Kidney (tissue), 14 donors: Measurements from ENCODE around the gene STRIT1. TPM values are rescaled to one million over a fixed set of nuclear protein-coding genes. Genes with fewer than 3 reads are reported as not detected.

Source experiments
- DNase-seq, 5 donors: peaks; one replicate each; pipeline ENCODE4 v3.0.0-alpha.2; 2013 to 2020
- FAIRE-seq: peaks from 2 replicates; lab custom pipeline; 2012; peaks lifted over from hg19 to GRCh38; lab: Jason Lieb, UNC
- H3K27ac ChIP-seq, 2 donors: one replicate each; pipeline ENCODE4 v1.7.0; 2013; ENCODE audit warnings: low read depth in 2 of 2, low read length in 2 of 2, inconsistent platforms in 1 of 2
- H3K27me3 ChIP-seq: one replicate; pipeline ENCODE4 v1.7.1; 2013; ENCODE audit warnings: low read length, inconsistent platforms; ENCODE audit not compliant: control insufficient read depth, insufficient read depth
- H3K36me3 ChIP-seq, 3 donors: one replicate each; pipeline versions ENCODE4 v1.7.0 to v1.7.1; 2013; ENCODE audit warnings: low read length in 3 of 3, control low read depth in 1 of 3, inconsistent platforms in 1 of 3; ENCODE audit not compliant: insufficient read depth in 3 of 3, control insufficient read depth in 2 of 3
- H3K4me1 ChIP-seq, 3 donors: one replicate each; pipeline versions ENCODE4 v1.7.0 to v1.7.1; 2013; ENCODE audit warnings: low read length in 3 of 3, inconsistent platforms in 1 of 3, low read depth in 1 of 3; ENCODE audit not compliant: control insufficient read depth in 2 of 3, insufficient read depth in 2 of 3
- H3K4me3 ChIP-seq, 3 donors: one replicate each; pipeline versions ENCODE4 v1.7.0 to v1.8.1; 2013; ENCODE audit warnings: low read length in 3 of 3, control low read depth in 1 of 3, inconsistent platforms in 1 of 3
- H3K9ac ChIP-seq, 3 donors: one replicate each; pipeline versions ENCODE4 v1.7.0 to v1.7.1; 2013; ENCODE audit warnings: low read length in 3 of 3, control low read depth in 1 of 3, inconsistent platforms in 1 of 3
- H3K9me3 ChIP-seq, 3 donors: one replicate each; pipeline versions ENCODE4 v1.7.0 to v1.7.1; 2013; ENCODE audit warnings: low read length in 3 of 3, control low read depth in 1 of 3, inconsistent platforms in 1 of 3; ENCODE audit not compliant: control insufficient read depth in 2 of 3, insufficient read depth in 1 of 3
- intact Hi-C: fragments of 100-400 bp; cut with DNase I; formaldehyde crosslinking; loops from one replicate; pipeline ENCODE4 v1.11.1; 2022
- polyA plus RNA-seq: library from polyadenylated mRNA; stranded (reverse); fragments of 350-450 nt; fragmentation: Illumina TruSeq; extraction: RNeasy Lipid Tissue Mini Kit (QIAGEN cat#74804); gene quantifications from one replicate; pipeline ENCODE4 v1.2.3, GENCODE V29; 2014; ENCODE audit warnings: low read depth, low replicate concordance; ENCODE audit not compliant: insufficient read depth
- total RNA-seq: library from RNA; stranded (reverse); fragmentation: NEBNext Ultra II Directional; extraction: Animal tissue kit (Norgen Biotek cat#: 25700); gene quantifications from one replicate; pipeline ENCODE4 v1.2.1, GENCODE V29; 2021
- TF ChIP-seq, protein P1 (sequence below): IDR thresholded peaks from 3 replicates; pipeline ENCODE4 v1.5.1; 2012; ENCODE audit warnings: mild to moderate bottlenecking, moderate library complexity, borderline replicate concordance; ENCODE audit not compliant: insufficient read depth; ENCODE audit errors: extremely low read depth
- donor health status: control.
- donor health status: control.
- donor health status: control.
- donor health status: control.
- donor health status: control.
- donor health status: DM: yes; HTN: yes; CAD: no.
- donor health status: Normal renal cell carcinoma (clear cell type).

The STRIT1 gene
- total and polyA plus RNA-seq, 2 donors from 2014 or later: 1.8 TPM; not detected in 1

DNA sequence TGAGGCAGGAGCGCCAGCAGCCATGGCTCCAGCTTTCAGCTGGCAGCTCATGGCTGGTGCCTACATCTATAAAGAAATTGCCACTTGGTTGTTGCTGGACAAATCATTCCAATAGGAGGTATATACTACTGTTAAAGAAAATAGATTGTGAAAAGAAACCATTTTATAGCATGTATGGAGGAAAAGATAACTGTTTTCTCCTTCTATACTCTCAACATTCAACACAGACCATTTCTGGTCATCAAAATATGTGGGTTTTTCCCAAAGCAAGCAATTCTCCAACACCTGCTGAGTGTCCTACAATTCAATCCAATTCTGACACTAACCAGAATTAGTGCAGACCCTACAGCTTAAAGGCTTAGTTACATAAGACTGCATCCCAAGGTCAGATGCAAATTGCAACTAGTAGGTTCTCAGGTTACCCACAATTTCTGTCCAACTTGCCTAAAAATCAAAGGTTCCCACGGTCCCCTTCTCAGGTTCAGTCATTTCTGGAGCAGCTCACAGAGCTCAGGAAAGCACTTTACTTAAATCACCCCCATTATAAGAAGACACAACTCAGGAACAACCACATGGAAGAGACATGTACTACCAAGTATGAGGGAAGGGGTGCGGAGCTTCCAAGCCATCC, 42.4 kb upstream of the STRIT1 start:
- H3K9ac ChIP-seq: no peak overlapping the region
- H3K36me3 ChIP-seq: no peaks in the 10 kb centered on the region
- H3K27ac ChIP-seq: no peak overlapping the region
- FAIRE-seq (no peak), DNase-seq (no peak)
- no peaks in the 10 kb centered on the region for H3K27me3 ChIP-seq
- no peaks in the 10 kb centered on the region for H3K4me1 ChIP-seq
- H3K4me3 ChIP-seq: no peak overlapping the region
- H3K9me3 ChIP-seq: no peaks in the 10 kb centered on the region
- TF ChIP-seq, protein P1, sequence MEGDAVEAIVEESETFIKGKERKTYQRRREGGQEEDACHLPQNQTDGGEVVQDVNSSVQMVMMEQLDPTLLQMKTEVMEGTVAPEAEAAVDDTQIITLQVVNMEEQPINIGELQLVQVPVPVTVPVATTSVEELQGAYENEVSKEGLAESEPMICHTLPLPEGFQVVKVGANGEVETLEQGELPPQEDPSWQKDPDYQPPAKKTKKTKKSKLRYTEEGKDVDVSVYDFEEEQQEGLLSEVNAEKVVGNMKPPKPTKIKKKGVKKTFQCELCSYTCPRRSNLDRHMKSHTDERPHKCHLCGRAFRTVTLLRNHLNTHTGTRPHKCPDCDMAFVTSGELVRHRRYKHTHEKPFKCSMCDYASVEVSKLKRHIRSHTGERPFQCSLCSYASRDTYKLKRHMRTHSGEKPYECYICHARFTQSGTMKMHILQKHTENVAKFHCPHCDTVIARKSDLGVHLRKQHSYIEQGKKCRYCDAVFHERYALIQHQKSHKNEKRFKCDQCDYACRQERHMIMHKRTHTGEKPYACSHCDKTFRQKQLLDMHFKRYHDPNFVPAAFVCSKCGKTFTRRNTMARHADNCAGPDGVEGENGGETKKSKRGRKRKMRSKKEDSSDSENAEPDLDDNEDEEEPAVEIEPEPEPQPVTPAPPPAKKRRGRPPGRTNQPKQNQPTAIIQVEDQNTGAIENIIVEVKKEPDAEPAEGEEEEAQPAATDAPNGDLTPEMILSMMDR: no peak
- intact Hi-C loops: no loop called here

DNA sequence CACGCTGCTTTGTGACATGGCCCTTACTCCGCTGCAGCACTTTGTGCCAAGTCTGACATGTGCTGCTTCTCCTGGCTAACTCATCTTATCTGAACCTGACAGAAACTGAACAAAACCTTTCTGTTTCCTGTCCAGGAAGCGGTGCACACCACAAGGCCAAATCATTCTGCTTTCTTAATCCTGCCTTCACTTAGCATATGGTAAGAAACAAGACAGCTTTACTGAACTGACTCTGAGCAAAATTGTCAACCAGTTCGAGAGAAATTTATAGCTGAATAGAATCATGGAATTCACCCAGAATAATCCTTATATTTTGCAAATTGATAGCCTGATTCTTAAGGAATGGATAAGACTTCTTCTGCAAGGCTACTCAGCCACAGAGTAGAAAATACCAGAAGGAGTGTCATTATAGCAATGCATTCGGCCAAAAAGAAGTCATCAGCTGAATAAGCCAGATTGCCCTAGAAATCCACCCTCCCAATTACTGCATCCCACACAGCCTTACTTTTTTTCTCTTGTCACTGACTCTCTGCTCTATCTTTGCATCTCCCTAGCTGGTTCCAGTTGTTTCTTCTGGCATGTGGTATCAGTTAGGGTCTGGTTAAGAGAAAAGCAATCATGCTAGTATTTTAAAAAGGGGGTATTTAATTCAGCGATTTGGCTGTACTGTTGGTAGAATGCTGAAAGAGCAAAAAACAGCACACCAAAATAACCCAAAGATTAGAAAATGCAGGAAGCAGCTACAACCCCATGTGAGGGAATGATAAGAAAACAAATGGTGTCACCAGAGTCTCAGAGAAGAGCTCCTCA, 41.6 kb upstream of the STRIT1 start:
- no peaks in the 10 kb centered on the region for H3K4me1 ChIP-seq
- H3K27me3 ChIP-seq: no peaks in the 10 kb centered on the region
- no peaks in the 10 kb centered on the region for H3K9me3 ChIP-seq
- no peak overlapping the region for H3K27ac ChIP-seq
- no peak overlapping the region for H3K4me3 ChIP-seq
- TF ChIP-seq, protein P1: no peak
- DNase-seq (no peak), FAIRE-seq (no peak)
- no peaks in the 10 kb centered on the region for H3K36me3 ChIP-seq
- intact Hi-C loops: no loop called here
- H3K9ac ChIP-seq: no peak overlapping the region

DNA sequence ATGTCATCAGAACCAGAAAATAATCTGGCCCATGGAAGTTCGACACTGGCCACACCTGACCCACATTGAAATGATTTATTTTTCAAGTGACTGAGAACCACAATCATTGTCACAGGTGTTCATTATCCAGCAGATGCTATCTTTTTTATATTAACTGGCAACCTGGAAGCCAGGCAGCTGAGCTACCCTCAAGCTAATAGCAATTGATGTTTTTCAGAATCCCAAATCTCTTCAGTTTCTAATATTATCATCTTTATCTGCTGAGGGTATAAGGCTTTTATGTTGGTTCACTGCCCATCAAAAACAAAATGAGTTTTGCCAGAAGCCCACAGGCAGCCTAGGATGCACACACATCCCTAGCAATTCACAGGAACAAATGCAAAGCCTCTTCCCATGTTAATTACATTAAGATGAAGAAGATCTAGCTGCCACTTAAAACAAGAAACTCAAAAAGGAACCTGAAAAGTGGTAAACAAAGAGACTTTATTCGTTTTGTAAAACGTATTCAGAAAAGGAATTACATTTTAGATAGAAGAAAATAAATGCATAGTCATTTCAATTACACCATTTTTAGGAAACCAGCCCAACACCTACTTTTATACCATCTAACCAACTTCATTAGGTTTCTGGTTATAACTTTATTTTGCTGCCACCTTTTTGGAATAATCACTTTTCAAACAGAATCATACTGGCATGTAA, 40.9 kb upstream of the STRIT1 start:
- no peaks in the 10 kb centered on the region for H3K9me3 ChIP-seq
- DNase-seq (no peak), FAIRE-seq (no peak)
- H3K36me3 ChIP-seq: no peaks in the 10 kb centered on the region
- H3K9ac ChIP-seq: no peak overlapping the region
- H3K4me1 ChIP-seq: no peaks in the 10 kb centered on the region
- TF ChIP-seq, protein P1: no peak
- intact Hi-C loops: no loop called here
- H3K4me3 ChIP-seq: no peak overlapping the region
- no peaks in the 10 kb centered on the region for H3K27me3 ChIP-seq
- no peak overlapping the region for H3K27ac ChIP-seq
